NCI-H187 treated with DMSO at 0.1 percent for 48 hours (cell line): Measurements from ENCODE around the gene ANKRD23.
A peak's percentile ranks its signal among the peaks of the same experiment; 100 is the strongest.

Source experiments
- DNase-seq: peaks from one replicate; lab custom pipeline; 2025; lab: John Stamatoyannopoulos, UW

Gene ANKRD23

DNA sequence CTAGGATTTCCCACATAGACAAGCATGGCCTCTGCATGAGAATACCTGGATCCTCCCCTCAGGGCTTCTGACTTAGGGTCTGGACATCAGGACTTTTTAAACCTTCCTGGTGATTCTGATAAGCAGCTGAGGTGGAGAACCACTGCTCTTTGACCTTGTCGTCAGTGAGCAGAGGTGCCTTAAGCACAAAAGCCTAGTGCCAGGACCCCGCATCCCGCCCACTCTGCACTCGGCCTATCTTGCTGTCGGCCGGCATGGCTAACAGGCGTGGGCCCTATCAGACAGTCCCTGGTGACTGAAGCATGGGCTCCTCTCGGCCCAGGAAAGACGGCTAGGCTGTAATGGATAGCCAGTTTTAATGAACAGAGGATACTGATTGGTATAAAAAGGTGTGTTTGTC is 6.2 kb downstream of the ANKRD23 start:
- no peak for DNase-seq

GRCh38 chr2:96835830-96836229 is 8.0 kb downstream of the ANKRD23 start:
- no peak for DNase-seq

DNA sequence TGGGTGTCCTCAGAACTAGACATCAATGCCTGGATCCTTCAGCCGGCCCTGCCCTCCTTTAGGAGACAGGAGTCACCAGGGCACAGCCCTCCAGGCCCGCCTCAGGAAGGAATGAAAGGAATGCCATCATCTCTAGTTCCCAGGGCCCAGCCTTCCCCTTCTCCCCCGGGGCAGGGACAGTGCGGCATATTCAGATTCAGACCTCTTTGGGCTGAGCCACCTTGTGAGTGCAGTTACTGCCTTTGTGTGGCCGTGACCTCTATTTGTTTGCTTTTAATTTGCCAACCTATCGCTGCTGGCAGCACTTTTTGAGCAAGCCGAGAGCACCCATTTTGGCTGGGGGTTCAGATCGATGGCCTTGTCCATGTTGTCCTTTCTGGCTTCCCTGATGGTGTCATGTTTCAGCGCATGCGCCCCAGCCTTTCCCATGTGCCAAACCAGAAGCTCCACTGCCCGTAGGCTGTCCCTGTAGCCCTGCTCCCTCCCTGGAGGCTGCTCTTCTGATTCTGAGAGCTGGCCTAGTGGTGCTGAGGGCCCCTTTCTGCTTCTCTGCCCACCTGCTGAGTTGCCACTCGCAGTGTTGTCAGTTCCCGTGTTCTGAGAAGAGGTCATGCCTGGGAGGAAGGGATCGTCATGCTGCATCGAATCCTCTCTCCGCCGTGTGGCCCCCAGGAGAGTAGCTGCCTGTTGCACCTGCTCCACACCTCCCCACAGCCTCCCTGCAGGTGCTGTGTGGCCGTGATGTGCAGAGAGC is 10.9 kb downstream of the ANKRD23 start:
- peak; percentile 97 for DNase-seq

- DNase-seq, result no peak
These were observed 11.4 kb downstream of the ANKRD23 start for GRCh38 chr2:96832408-96832753.

GRCh38 chr2:96831679-96832078 is 12.1 kb downstream of the ANKRD23 start:
- DNase-seq, result no peak

- no peak for DNase-seq
These were observed 13.7 kb downstream of the ANKRD23 start for GRCh38 chr2:96830044-96830562.

- DNase-seq, result no peak
These were observed 14.9 kb downstream of the ANKRD23 start for GRCh38 chr2:96828874-96829273.

GRCh38 chr2:96828436-96828835 is 15.4 kb downstream of the ANKRD23 start:
- no peak for DNase-seq

- DNase-seq, result no peak
These were observed 17.1 kb downstream of the ANKRD23 start for GRCh38 chr2:96826546-96827278.

GRCh38 chr2:96825057-96825456 is 18.8 kb downstream of the ANKRD23 start:
- no peak for DNase-seq

- no peak for DNase-seq
These were observed 19.5 kb downstream of the ANKRD23 start for GRCh38 chr2:96824079-96824870.

GRCh38 chr2:96823198-96823597 is 20.6 kb downstream of the ANKRD23 start:
- DNase-seq, result no peak

- no peak for DNase-seq
These were observed 21.0 kb downstream of the ANKRD23 start for GRCh38 chr2:96822786-96823185.

- DNase-seq, result no peak
These were observed 22.6 kb downstream of the ANKRD23 start for GRCh38 chr2:96821113-96821675.

DNA sequence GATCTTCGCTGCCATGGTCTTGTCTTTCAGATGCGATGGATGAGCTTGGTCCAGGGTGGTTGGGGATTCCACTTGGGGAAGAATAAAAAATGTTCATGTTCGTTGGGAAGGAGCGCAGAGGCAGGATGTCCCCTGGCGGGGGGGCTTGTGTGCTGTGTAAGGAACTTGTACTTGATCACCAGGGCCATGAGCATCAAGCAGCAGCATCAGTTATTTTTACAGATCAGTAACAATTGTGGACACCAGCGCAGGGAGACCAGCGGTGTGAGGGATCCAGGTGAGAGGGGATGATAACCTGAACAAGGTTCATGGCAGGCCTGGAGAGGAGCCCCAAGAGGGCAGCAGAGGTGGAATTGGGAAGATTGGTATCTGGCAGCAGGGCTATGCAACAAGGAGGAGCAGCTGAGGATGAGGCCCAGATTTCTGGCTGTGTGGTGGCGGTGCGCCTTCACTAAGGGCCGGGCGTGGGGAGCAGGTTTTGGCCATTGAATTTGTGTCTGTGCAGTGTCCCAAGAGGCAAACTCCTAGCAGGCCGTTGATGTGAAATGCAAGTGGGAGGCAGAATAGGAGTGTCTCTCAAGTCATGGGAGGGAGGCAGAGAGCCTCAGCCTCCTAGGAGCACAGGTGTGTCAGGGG is 23.8 kb downstream of the ANKRD23 start:
- no peak for DNase-seq

DNA sequence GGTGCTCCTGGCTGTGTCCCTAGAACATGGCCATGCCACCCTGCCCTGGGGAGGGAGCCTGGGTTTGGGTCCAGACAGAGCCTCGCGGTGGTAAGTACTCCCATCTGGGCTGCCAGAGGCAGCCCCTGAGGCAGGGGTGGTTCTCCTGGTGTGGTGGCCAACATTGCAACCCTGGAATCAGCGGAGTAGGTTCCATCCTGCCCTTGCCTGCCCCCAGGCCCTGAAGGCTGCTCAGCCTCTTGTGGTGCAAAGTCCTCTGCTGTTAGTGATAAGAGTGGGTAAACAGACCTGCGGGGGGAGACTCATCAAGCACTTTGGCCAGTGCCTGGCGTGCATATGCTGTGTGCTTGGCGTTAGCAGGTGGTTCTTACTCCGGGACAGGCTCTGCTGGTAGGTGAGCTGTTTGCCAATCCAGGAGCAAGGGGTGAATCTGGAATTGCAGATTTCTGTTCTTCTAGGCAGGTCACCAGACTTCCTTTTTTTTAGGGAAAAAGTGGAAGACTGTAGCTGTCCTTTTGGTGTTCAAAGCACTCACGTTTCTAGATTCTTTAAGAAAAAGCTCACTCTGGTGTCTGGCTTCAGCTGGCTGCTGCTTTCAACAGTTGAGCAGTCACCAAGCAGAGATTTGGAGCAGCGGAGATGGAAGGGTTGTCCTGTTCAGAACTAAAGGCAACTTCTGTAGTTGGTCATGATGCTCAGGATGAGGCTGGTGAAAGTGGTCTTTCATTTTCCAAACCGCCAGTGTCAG is 24.5 kb downstream of the ANKRD23 start:
- DNase-seq, result no peak

GRCh38 chr2:96817882-96818281 is 25.9 kb downstream of the ANKRD23 start:
- DNase-seq, result no peak

- DNase-seq, result no peak
These were observed 26.8 kb downstream of the ANKRD23 start for GRCh38 chr2:96816836-96817702.

DNA sequence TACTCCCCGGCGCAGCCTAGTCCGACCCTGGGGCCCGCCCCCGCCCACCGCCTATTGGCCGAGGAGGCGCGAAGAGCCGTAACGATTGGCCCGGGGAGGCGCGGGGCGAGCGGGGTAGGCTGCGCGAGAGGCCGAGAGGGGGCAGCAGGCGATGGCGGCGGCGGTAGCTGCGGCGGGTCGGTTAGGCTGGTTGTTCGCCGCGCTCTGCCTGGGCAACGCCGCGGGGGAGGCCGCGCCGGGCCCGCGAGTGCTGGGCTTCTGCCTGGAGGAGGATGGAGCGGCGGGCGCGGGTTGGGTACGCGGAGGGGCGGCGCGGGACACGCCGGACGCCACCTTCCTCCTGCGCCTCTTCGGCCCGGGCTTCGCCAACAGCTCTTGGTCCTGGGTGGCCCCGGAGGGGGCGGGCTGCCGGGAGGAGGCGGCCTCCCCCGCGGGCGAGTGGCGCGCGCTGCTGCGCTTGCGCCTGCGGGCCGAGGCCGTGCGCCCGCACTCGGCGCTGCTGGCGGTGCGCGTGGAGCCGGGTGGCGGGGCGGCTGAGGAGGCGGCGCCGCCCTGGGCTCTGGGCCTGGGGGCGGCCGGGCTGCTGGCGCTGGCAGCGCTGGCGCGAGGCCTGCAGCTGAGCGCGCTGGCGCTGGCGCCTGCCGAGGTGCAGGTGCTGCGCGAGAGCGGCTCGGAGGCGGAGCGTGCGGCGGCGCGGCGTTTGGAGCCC is 27.5 kb downstream of the ANKRD23 start, which contains the start of gene CNNM3:
Gene CNNM3 (plus strand): TSS at position 142 of the 709 bp plus-strand sequence. CDS start 10 bp downstream, at position 152.
- peak; percentile 57 for DNase-seq
